T-cell (primary cell): ENCODE results near the gene CBL. TPM values are rescaled to one million over a fixed set of nuclear protein-coding genes. Genes with fewer than 3 reads are reported as not detected.
A peak's percentile ranks its signal among the peaks of the same experiment; 100 is the strongest.

Experiments
- ATAC-seq, 4 experiments: fragments of 200-7000 bp in 3 of 4; fragments of 150-1000 bp in 1 of 4; cut with Tn5 transposase; replicated peaks in 1 of 4; 1 replicate in 3 of 4; 2 replicates in 1 of 4; pipeline ENCODE4 v1.10.0; 2021; ENCODE audit warnings: moderate library complexity in 3 of 4, mild to moderate bottlenecking in 2 of 4, moderate number of reproducible peaks in 1 of 4
- CTCF ChIA-PET, 2 donors: fragments of 300-600 bp; sonication (Branson Sonifier 250); formaldehyde crosslinking; loops; one replicate each; lab custom pipeline; 2022; ENCODE audit warnings: antibody characterized with exemption in 2 of 2; lab: Charles Lee
- POLR2A ChIA-PET, 2 donors: fragments of 300-600 bp; sonication (Branson Sonifier 250); formaldehyde crosslinking; loops; one replicate each; lab custom pipeline; 2022; ENCODE audit warnings: antibody characterized with exemption in 2 of 2; lab: Charles Lee
- DNase-seq, 35 experiments: peaks; one replicate each; pipeline versions ENCODE4 v3.0.0 to v3.0.0-alpha.2; 2013 to 2023
- H3K27ac ChIP-seq: one replicate; pipeline ENCODE4 v1.5.1; 2013; ENCODE audit warnings: low read length
- H3K27me3 ChIP-seq, 2 experiments: replicated peaks in 1 of 2; 1 replicate in 1 of 2; 2 replicates in 1 of 2; pipeline versions ENCODE4 v1.6.1 to v1.7.0; 2013; ENCODE audit warnings: low read length in 1 of 2, mixed read lengths in 1 of 2; ENCODE audit not compliant: control insufficient read depth in 2 of 2, insufficient read depth in 2 of 2; ENCODE audit errors: extremely low read depth in 1 of 2
- H3K36me3 ChIP-seq, 2 donors: 1 replicate in 1 of 2; 2 replicates in 1 of 2; pipeline versions ENCODE4 v1.6.1 to v1.7.0; 2013; ENCODE audit warnings: low read length in 1 of 2; ENCODE audit not compliant: control insufficient read depth in 2 of 2, insufficient read depth in 1 of 2; ENCODE audit errors: extremely low read depth in 1 of 2
- H3K4me1 ChIP-seq, 2 experiments: 1 replicate in 1 of 2; 2 replicates in 1 of 2; pipeline versions ENCODE4 v1.6.1 to v1.7.0; 2013; ENCODE audit warnings: low read length in 2 of 2, mixed read lengths in 1 of 2; ENCODE audit not compliant: insufficient read depth in 2 of 2, control insufficient read depth in 1 of 2; ENCODE audit errors: extremely low read depth in 1 of 2
- H3K4me3 ChIP-seq, 2 donors: 1 replicate in 1 of 2; 2 replicates in 1 of 2; pipeline versions ENCODE4 v1.5.1 to v1.7.0; 2013; ENCODE audit warnings: mild to moderate bottlenecking in 2 of 2, low read length in 1 of 2, moderate library complexity in 1 of 2; ENCODE audit not compliant: control insufficient read depth in 1 of 2; ENCODE audit errors: extremely low read depth in 1 of 2
- H3K9me3 ChIP-seq: 2 replicates; pipeline ENCODE4 v1.7.0; 2013
- H3K27ac Mint-ChIP-seq, 2 donors: one replicate each; pipeline ENCODE4 v1.8.0; 2020 to 2021; ENCODE audit warnings: mild to moderate bottlenecking in 2 of 2, mixed read lengths in 2 of 2
- H3K27me3 Mint-ChIP-seq, 2 donors: one replicate each; pipeline ENCODE4 v1.8.0; 2021 to 2022; ENCODE audit warnings: mixed read lengths in 2 of 2
- H3K36me3 Mint-ChIP-seq: one replicate; pipeline ENCODE4 v1.8.0; 2021; ENCODE audit warnings: mixed read lengths
- H3K4me1 Mint-ChIP-seq, 3 donors: one replicate each; pipeline ENCODE4 v1.8.0; 2020 to 2022; ENCODE audit warnings: mixed read lengths in 3 of 3, mild to moderate bottlenecking in 1 of 3
- H3K4me3 Mint-ChIP-seq, 3 donors: one replicate each; pipeline ENCODE4 v1.8.0; 2020 to 2022; ENCODE audit warnings: mild to moderate bottlenecking in 3 of 3, mixed read lengths in 3 of 3, moderate library complexity in 3 of 3
- H3K9me3 Mint-ChIP-seq, 3 donors: one replicate each; pipeline ENCODE4 v1.8.0; 2020 to 2022; ENCODE audit warnings: mixed read lengths in 3 of 3
- WGBS: methylation state at CpG from one replicate; pipeline ENCODE4 v1.1.5; 2013; ENCODE audit warnings: missing lambda C conversion rate; ENCODE audit not compliant: insufficient coverage; 5-methylcytosine and 5-hydroxymethylcytosine counted together
- total RNA-seq, 35 experiments: library from RNA in 6 of 35; stranded (reverse) in 6 of 35; fragments of 120-200 nt in 1 of 35; gene quantifications; one replicate each; pipeline versions ENCODE4 v1.2.1 to v1.2.4 and lab custom pipeline; 2013 to 2026

CBL gene
- total RNA-seq, 5 donors from 2014 or later (not counting 1 experiment from before 2014, with no cell fraction given), result 40.9 to 42.2 (median 41.1) TPM

DNA sequence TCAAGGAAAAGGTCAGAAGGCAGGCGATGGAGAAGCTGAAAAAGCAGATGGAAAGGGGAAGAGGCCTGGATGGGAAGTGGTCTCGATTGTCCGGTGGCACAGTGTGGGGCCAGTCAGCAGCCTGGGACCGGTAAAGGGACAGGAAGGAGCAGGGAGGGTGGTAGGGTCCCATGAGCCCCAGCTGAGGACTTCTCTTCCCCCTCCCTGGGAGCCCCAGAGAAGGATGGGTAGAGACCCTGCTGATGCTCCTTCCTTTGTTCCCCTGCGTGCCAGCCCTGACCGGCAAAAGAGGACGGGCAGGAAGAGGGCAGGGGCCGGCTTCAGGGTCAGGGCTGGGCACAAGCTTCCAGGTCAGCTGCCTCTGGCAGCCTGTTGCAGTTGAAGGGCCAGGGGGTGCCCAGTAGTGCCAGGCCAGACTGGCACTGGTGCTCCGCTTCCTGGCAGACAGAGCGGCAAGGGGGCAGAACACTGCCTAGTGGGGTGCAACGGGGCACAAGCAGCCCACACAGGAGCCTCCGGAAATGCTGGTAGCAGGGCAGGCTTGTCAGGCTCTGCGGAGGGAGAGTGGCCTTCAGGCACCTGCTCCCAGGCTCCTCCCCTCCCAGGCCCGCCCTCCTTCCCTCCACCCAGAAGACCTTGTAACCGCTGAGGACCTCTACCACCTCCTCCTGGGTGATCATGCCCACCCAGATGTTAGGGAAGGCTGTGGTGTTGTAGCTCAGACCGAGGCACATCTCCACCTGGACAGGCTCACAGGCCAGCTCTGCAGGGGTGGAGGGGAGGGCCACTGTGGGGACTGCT lies 135.3 kb downstream of the CBL start:
- H3K27me3 Mint-ChIP-seq, result peaks cover 23 to 47% of the 10 kb centered on the region in 2 donors
- no peak overlapping the region for H3K27ac ChIP-seq
- H3K36me3 Mint-ChIP-seq, result peaks cover 4% of the 10 kb centered on the region
- H3K4me1 Mint-ChIP-seq, result peaks cover 16 to 26% (median 19%) of the 10 kb centered on the region in 3 donors
- WGBS, result 27% methylated on average over 10 of the region's 16 CpGs
- H3K4me1 ChIP-seq, result peaks cover 9 to 38% of the 10 kb centered on the region in 2 experiments
- no peak for ATAC-seq
- H3K36me3 ChIP-seq, result peaks cover under 1 to 2% of the 10 kb centered on the region in 2 donors
- DNase-seq, result no peak
- POLR2A ChIA-PET, result no interaction called here
- no peaks in the 10 kb centered on the region for H3K9me3 ChIP-seq
- peaks cover 6 to 81% of the 10 kb centered on the region in 2 experiments for H3K27me3 ChIP-seq
- H3K4me3 ChIP-seq, result no peak overlapping the region
- peak overlapping the region in 1 of 3 donors; percentile 20 for H3K4me3 Mint-ChIP-seq
- H3K27ac Mint-ChIP-seq, result no peak overlapping the region
- no peaks in the 10 kb centered on the region for H3K9me3 Mint-ChIP-seq
- CTCF ChIA-PET, result interaction anchor here (0.7 kb wide), 2 partner anchors 18 to 301 kb away, joined by 3 to 4 read pairs; no protein-coding TSS in a partner anchor

GRCh38 chr11:119342023-119342300 lies 135.8 kb downstream of the CBL start:
- no peak overlapping the region for H3K27ac Mint-ChIP-seq
- peaks cover 16 to 25% (median 19%) of the 10 kb centered on the region in 3 donors for H3K4me1 Mint-ChIP-seq
- ATAC-seq (no peak), DNase-seq (no peak)
- H3K27me3 ChIP-seq, result peaks cover 6 to 86% of the 10 kb centered on the region in 2 experiments
- ChIA-PET CTCF (interaction anchor here (0.7 kb wide), 2 partner anchors 18 to 302 kb away, joined by 3 to 4 read pairs; no protein-coding TSS in a partner anchor), POLR2A (no interaction called here)
- H3K36me3 Mint-ChIP-seq, result peaks cover 4% of the 10 kb centered on the region
- no peak overlapping the region for H3K4me3 Mint-ChIP-seq
- H3K27ac ChIP-seq, result no peak overlapping the region
- no peaks in the 10 kb centered on the region for H3K36me3 ChIP-seq
- 85% methylated on average over 7 of the region's 7 CpGs for WGBS
- H3K27me3 Mint-ChIP-seq, result peaks cover 27 to 52% of the 10 kb centered on the region in 2 donors
- H3K4me3 ChIP-seq, result no peak overlapping the region
- H3K9me3 Mint-ChIP-seq, result no peaks in the 10 kb centered on the region
- H3K9me3 ChIP-seq, result no peaks in the 10 kb centered on the region
- peaks cover 9 to 38% of the 10 kb centered on the region in 2 experiments for H3K4me1 ChIP-seq

- Histone ChIP-seq H3K4me1 (peaks cover 9 to 37% of the 10 kb centered on the region in 2 experiments), H3K27ac (no peak overlapping the region), H3K36me3 (no peaks in the 10 kb centered on the region), H3K27me3 (peaks cover 6 to 89% of the 10 kb centered on the region in 2 experiments), H3K4me3 (no peak overlapping the region), H3K9me3 (no peaks in the 10 kb centered on the region)
- Mint-ChIP-seq H3K4me1 (peaks cover 13 to 21% (median 19%) of the 10 kb centered on the region in 3 donors), H3K4me3 (no peak overlapping the region), H3K36me3 (peaks cover 4% of the 10 kb centered on the region), H3K9me3 (no peaks in the 10 kb centered on the region), H3K27me3 (peaks cover 32 to 56% of the 10 kb centered on the region in 2 donors), H3K27ac (no peak overlapping the region)
- 82% methylated on average over 7 of the region's 10 CpGs for WGBS
- ChIA-PET CTCF (interaction anchor here (0.7 kb wide), 2 partner anchors 19 to 302 kb away, joined by 3 to 4 read pairs; no protein-coding TSS in a partner anchor), POLR2A (no interaction called here)
- DNase-seq, result no peak
- ATAC-seq, result no peak
Observed at GRCh38 chr11:119342362-119343130, 136.4 kb downstream of the CBL start.

DNA sequence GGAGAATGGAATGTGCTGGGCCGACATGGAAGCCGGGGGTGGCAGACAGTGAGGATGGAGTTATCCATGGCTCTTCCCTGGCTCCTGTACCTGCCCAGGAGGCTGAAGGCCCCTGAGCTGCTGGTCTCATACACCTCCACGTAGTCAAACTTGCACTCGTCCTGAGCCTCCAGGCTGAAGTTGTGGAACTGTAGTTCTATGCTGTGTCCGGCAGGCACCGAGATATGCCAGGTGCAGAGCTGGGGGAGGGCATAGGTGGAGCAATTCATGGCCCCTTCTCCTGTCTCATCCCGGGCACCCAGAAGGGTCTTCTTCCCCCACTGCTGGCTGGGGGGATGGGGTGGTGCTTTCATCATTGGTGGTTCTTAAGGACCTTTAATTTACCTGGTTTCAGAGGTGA lies 137.6 kb downstream of the CBL start:
- H3K36me3 Mint-ChIP-seq, result peaks cover 4% of the 10 kb centered on the region
- H3K4me1 Mint-ChIP-seq, result peaks cover 11 to 15% (median 14%) of the 10 kb centered on the region in 3 donors
- ChIA-PET CTCF (interaction anchor here in 1 of 2 donors (0.5 to 0.8 kb wide), 2 partner anchors 13 to 242 kb away, joined by 3 to 4 read pairs; partner anchors contain the start of gene DPAGT1), POLR2A (no interaction called here)
- H3K27me3 Mint-ChIP-seq, result peaks cover 33 to 53% of the 10 kb centered on the region in 2 donors
- Histone ChIP-seq H3K36me3 (no peaks in the 10 kb centered on the region), H3K27ac (no peak overlapping the region), H3K27me3 (peaks cover 6 to 85% of the 10 kb centered on the region in 2 experiments), H3K4me3 (no peak overlapping the region), H3K4me1 (peaks cover 9 to 26% of the 10 kb centered on the region in 2 experiments), H3K9me3 (no peaks in the 10 kb centered on the region)
- ATAC-seq (no peak), DNase-seq (no peak)
- WGBS, result 96% methylated on average over 4 of the region's 7 CpGs
- H3K9me3 Mint-ChIP-seq, result no peaks in the 10 kb centered on the region
- no peak overlapping the region for H3K4me3 Mint-ChIP-seq
- no peak overlapping the region for H3K27ac Mint-ChIP-seq

- Histone ChIP-seq H3K27ac (no peak overlapping the region), H3K27me3 (peaks cover 3 to 78% of the 10 kb centered on the region in 2 experiments), H3K4me1 (peaks cover 8 to 20% of the 10 kb centered on the region in 2 experiments), H3K36me3 (no peaks in the 10 kb centered on the region), H3K9me3 (no peaks in the 10 kb centered on the region), H3K4me3 (no peak overlapping the region)
- 70% methylated on average over 9 of the region's 14 CpGs for WGBS
- H3K4me1 Mint-ChIP-seq, result peaks cover 6 to 7% (median 7%) of the 10 kb centered on the region in 3 donors
- ChIA-PET POLR2A (no interaction called here), CTCF (interaction anchor here in 1 of 2 donors (0.5 to 0.8 kb wide), 2 partner anchors 12 to 243 kb away, joined by 3 to 4 read pairs; partner anchors contain the start of gene DPAGT1)
- H3K4me3 Mint-ChIP-seq, result no peak overlapping the region
- peaks cover 4% of the 10 kb centered on the region for H3K36me3 Mint-ChIP-seq
- H3K27ac Mint-ChIP-seq, result no peak overlapping the region
- DNase-seq (no peak), ATAC-seq (no peak)
- no peaks in the 10 kb centered on the region for H3K9me3 Mint-ChIP-seq
- H3K27me3 Mint-ChIP-seq, result peaks cover 29 to 46% of the 10 kb centered on the region in 2 donors
Observed at GRCh38 chr11:119344291-119345010, 138.3 kb downstream of the CBL start.
